Mucosa of descending colon (tissue), 3 donors: ENCODE results near the gene CEP112. TPM values are rescaled to one million over a fixed set of nuclear protein-coding genes. Genes with fewer than 3 reads are reported as not detected.
"Not testable (repeated sequence)": the region's sequence is repeated elsewhere in the genome, so short reads cannot be mapped to it uniquely, and the experiment has no call there.

Experiments
- ATAC-seq: fragments of 200-7000 bp; cut with Tn5 transposase; one replicate; pipeline ENCODE4 v1.9.1; 2020; ENCODE audit warnings: mild to moderate bottlenecking, moderate library complexity
- DNase-seq, 3 donors: peaks; one replicate each; pipeline ENCODE4 v3.0.0-alpha.2; 2020
- H3K36me3 ChIP-seq: fragments of 200-600 bp; one replicate; pipeline ENCODE4 v1.8.0; 2021; ENCODE audit warnings: low read depth, mild to moderate bottlenecking
- H3K4me1 ChIP-seq: fragments of 200-600 bp; one replicate; pipeline ENCODE4 v1.8.0; 2021; ENCODE audit warnings: low read depth, mild to moderate bottlenecking
- H3K4me3 ChIP-seq: fragments of 200-600 bp; one replicate; pipeline ENCODE4 v1.8.0; 2021; ENCODE audit warnings: mild to moderate bottlenecking
- H3K9me3 ChIP-seq: fragments of 200-600 bp; one replicate; pipeline ENCODE4 v1.8.0; 2021; ENCODE audit warnings: mild to moderate bottlenecking
- intact Hi-C, 2 donors: fragments of 100-400 bp; cut with DNase I in 1 of 2; cut with micrococcal nuclease in 1 of 2; formaldehyde crosslinking; loops; one replicate each; pipeline versions ENCODE4 v1.11.0 to v1.11.1; 2022; cut with DNase I, micrococcal nuclease
- total RNA-seq, 3 donors: library from RNA; stranded (reverse); fragmentation: NEBNext Ultra II Directional in 2 of 3; extraction: Animal tissue kit (Norgen Biotek cat#: 25700) in 2 of 3; gene quantifications; one replicate each; pipeline versions ENCODE4 v1.2.1 to v1.2.4, GENCODE V29; 2021 to 2023
- TF ChIP-seq, protein P1 (sequence below): fragments of 200-600 bp; IDR thresholded peaks from one replicate; pipeline ENCODE4 v1.8.0; 2022; ENCODE audit warnings: antibody characterized with exemption, mild to moderate bottlenecking
- donor health status: DM: no; HTN: no; CAD: no; lungs with moderate emphysema.
- donor health status: DM: no; HTN: no; CAD: no.
- donor health status: DM: no; HTN: yes; CAD: no.

CEP112 gene
- total RNA-seq, 3 donors from 2014 or later: 6.3 to 18.5 (median 7.0) TPM

GRCh38 chr17:65733314-65733713 lies 458.6 kb downstream of the CEP112 start:
- ATAC-seq (peak; percentile 82), DNase-seq (no peak)

GRCh38 chr17:65732667-65733066 lies 459.3 kb downstream of the CEP112 start:
- ATAC-seq, H3K9me3 ChIP-seq, H3K4me3 ChIP-seq, DNase-seq, H3K4me1 ChIP-seq, intact Hi-C loops, H3K36me3 ChIP-seq: not testable (repeated sequence)

More at GRCh38 chr17:65733314-65733713, 458.6 kb downstream of the CEP112 start:
- Histone ChIP-seq H3K9me3 (no peaks in the 10 kb centered on the region), H3K4me3 (no peak overlapping the region), H3K4me1 (peaks cover 6% of the 10 kb centered on the region), H3K36me3 (no peaks in the 10 kb centered on the region)
- TF ChIP-seq, protein P1, sequence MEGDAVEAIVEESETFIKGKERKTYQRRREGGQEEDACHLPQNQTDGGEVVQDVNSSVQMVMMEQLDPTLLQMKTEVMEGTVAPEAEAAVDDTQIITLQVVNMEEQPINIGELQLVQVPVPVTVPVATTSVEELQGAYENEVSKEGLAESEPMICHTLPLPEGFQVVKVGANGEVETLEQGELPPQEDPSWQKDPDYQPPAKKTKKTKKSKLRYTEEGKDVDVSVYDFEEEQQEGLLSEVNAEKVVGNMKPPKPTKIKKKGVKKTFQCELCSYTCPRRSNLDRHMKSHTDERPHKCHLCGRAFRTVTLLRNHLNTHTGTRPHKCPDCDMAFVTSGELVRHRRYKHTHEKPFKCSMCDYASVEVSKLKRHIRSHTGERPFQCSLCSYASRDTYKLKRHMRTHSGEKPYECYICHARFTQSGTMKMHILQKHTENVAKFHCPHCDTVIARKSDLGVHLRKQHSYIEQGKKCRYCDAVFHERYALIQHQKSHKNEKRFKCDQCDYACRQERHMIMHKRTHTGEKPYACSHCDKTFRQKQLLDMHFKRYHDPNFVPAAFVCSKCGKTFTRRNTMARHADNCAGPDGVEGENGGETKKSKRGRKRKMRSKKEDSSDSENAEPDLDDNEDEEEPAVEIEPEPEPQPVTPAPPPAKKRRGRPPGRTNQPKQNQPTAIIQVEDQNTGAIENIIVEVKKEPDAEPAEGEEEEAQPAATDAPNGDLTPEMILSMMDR: no peak
- intact Hi-C loops: no loop called here

DNA sequence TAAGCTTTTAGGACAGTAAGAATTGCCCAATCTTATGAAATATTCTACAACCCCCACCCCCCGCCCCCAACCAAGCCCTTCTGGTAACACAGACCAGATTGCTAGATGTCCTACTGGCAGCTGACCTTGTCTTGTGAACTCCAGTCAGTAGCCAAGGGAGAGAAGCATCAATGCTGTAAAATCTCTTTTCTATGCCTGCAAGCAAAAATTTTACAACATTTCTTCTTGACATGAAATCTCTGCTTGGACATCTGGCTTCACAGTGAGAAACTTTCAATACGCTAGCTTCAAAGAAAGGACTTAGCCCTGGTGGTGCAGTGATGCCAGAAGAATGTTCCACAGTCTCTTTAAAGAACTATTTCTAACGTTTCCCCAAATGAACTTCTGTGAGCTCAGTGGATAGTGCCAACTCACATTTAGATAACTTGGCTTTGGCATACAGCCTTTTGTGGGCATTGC lies 461.2 kb downstream of the CEP112 start:
- Histone ChIP-seq H3K4me1 (peaks cover 9% of the 10 kb centered on the region), H3K4me3 (no peak overlapping the region), H3K36me3 (no peaks in the 10 kb centered on the region), H3K9me3 (no peaks in the 10 kb centered on the region)
- intact Hi-C loops: no loop called here
- ATAC-seq (no peak), DNase-seq (no peak)
- TF ChIP-seq, protein P1: no peak

GRCh38 chr17:65729207-65729606 lies 462.7 kb downstream of the CEP112 start:
- H3K9me3 ChIP-seq: no peaks in the 10 kb centered on the region
- H3K4me3 ChIP-seq: no peak overlapping the region
- DNase-seq (no peak), ATAC-seq (no peak)
- intact Hi-C loops: no loop called here
- TF ChIP-seq, protein P1: no peak
- peaks cover 9% of the 10 kb centered on the region for H3K4me1 ChIP-seq
- no peaks in the 10 kb centered on the region for H3K36me3 ChIP-seq

- TF ChIP-seq, protein P1: no peak
- intact Hi-C loops: no loop called here
- no peaks in the 10 kb centered on the region for H3K9me3 ChIP-seq
- H3K4me1 ChIP-seq: peaks cover 5% of the 10 kb centered on the region
- DNase-seq (no peak), ATAC-seq (peak; percentile 67)
- no peaks in the 10 kb centered on the region for H3K36me3 ChIP-seq
- H3K4me3 ChIP-seq: no peak overlapping the region
Observed at GRCh38 chr17:65727832-65728231, 464.1 kb downstream of the CEP112 start.

DNA sequence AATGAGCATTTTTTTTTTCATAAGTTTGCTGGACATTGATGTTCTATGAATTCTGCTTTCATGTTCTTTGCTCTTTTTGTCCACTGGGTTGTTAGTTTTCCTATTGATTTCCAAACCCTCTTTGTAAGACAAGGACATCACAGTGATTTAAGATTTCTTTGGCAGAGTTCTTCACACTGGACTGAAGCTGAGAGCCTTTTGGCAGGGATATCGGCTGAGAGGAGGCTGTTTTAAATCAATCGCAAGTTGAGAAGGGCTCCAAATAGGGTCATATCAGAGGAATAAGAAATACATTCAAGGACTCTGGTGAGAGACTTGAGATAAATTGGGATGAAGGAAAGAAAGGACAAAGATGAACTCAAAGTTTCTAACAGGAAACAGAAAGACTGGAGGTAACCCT lies 464.7 kb downstream of the CEP112 start:
- TF ChIP-seq, protein P1: no peak
- H3K9me3 ChIP-seq: no peaks in the 10 kb centered on the region
- no peaks in the 10 kb centered on the region for H3K36me3 ChIP-seq
- DNase-seq: no peak
- ATAC-seq: no peak
- intact Hi-C loops: no loop called here
- no peak overlapping the region for H3K4me3 ChIP-seq
- peaks cover 3% of the 10 kb centered on the region for H3K4me1 ChIP-seq
